HCT116 (cell line): ENCODE results near the gene CPED1. TPM values are rescaled to one million over a fixed set of nuclear protein-coding genes. Genes with fewer than 3 reads are reported as not detected.

Experiments used
- ATAC-seq: fragments of 200-7000 bp; cut with Tn5 transposase; 2 replicates; pipeline ENCODE4 v1.9.1; 2020; ENCODE audit warnings: mild to moderate bottlenecking, moderate library complexity
- BruUV-seq: library from RNA; stranded (reverse); fragments of 400-500 nt; replicated peaks from 2 replicates; lab custom pipeline; 2021; lab: Mats Ljungman, UMichigan
- CTCF ChIA-PET: fragments of 300-600 bp; sonication (Branson Sonifier 250); formaldehyde crosslinking; loops from one replicate; lab custom pipeline; 2021; ENCODE audit warnings: antibody characterized with exemption; lab: Charles Lee
- POLR2A ChIA-PET: fragments of 300-600, 350-600 bp; sonication (Branson Sonifier 250); formaldehyde crosslinking; loops from one replicate; lab custom pipeline; 2021; ENCODE audit warnings: antibody characterized with exemption; lab: Charles Lee
- RAD21 ChIA-PET, 2 experiments: fragments of 300-600 bp; sonication (Branson Sonifier 250); formaldehyde crosslinking; loops; one replicate each; lab custom pipeline; 2023; ENCODE audit warnings: low total read pairs in 2 of 2; ENCODE audit not compliant: uncharacterized antibody in 2 of 2, unreplicated experiment in 2 of 2, low non-redundant PET in 1 of 2; lab: Charles Lee
- DNase-seq: peaks from one replicate; pipeline ENCODE4 v3.0.0-alpha.2; 2010; ENCODE audit warnings: low read depth, low spot score
- H2AFZ ChIP-seq: fragments of 200-600 bp; shearing (Covaris generic), sonication (generic); 2 replicates; pipeline ENCODE4 v1.6.1; 2017; ENCODE audit warnings: low read depth, mixed run types, mixed read lengths, antibody characterized with exemption, low read length; ENCODE audit not compliant: poor library complexity, severe bottlenecking
- H3K27ac ChIP-seq: 2 replicates; pipeline ENCODE4 v1.5.1; 2012; ENCODE audit warnings: low read depth, low read length
- H3K27me3 ChIP-seq: fragments of 200-600 bp; sonication (generic); 2 replicates; pipeline ENCODE4 v1.6.1; 2016; ENCODE audit warnings: mixed run types, low read length, mixed read lengths; ENCODE audit not compliant: insufficient read depth
- H3K36me3 ChIP-seq, 2 experiments: fragments of 200-500 bp in 1 of 2; fragments of 200-600 bp in 1 of 2; sonication (Bioruptor generic) in 1 of 2; sonication (generic) in 1 of 2; 2 replicates each; pipeline versions ENCODE4 v1.5.1 to v1.6.1; 2014 to 2016; ENCODE audit warnings: low read length in 2 of 2, inconsistent platforms in 1 of 2, mixed read lengths in 1 of 2, mixed run types in 1 of 2; ENCODE audit not compliant: insufficient read depth in 2 of 2, control insufficient read depth in 1 of 2
- H3K4me1 ChIP-seq, 2 experiments: fragments of 200-600 bp in 1 of 2; sonication (generic) in 1 of 2; 2 replicates each; pipeline versions ENCODE4 v1.5.1 to v1.6.1; 2012 to 2017; ENCODE audit warnings: low read length in 2 of 2, inconsistent platforms in 1 of 2, mild to moderate bottlenecking in 1 of 2, mixed read lengths in 1 of 2, mixed run types in 1 of 2, moderate library complexity in 1 of 2; ENCODE audit not compliant: insufficient read depth in 2 of 2, control insufficient read depth in 1 of 2
- H3K4me2 ChIP-seq: fragments of 200-600 bp; sonication (generic); 2 replicates; pipeline ENCODE4 v1.6.1; 2017; ENCODE audit warnings: mixed run types, low read length, mixed read lengths
- H3K4me3 ChIP-seq, 2 experiments: fragments of 200-600 bp in 1 of 2; sonication (generic) in 1 of 2; replicated peaks in 1 of 2; 2 replicates each; pipeline ENCODE4 v1.5.1; 2011 to 2016; ENCODE audit warnings: low read length in 2 of 2, control low read depth in 1 of 2, low read depth in 1 of 2, mild to moderate bottlenecking in 1 of 2, mixed read lengths in 1 of 2, mixed run types in 1 of 2
- H3K79me2 ChIP-seq: fragments of 200-600 bp; sonication (generic); 2 replicates; pipeline ENCODE4 v1.6.1; 2017; ENCODE audit warnings: mild to moderate bottlenecking, mixed run types, low read length, moderate library complexity, mixed read lengths; ENCODE audit not compliant: insufficient read depth
- H3K9ac ChIP-seq: fragments of 200-600 bp; sonication (generic); 2 replicates; pipeline ENCODE4 v1.6.1; 2016; ENCODE audit warnings: low read length, mixed read lengths
- H3K9me2 ChIP-seq: fragments of 200-600 bp; sonication (generic), shearing (Covaris generic); 2 replicates; pipeline ENCODE4 v1.6.1; 2017; ENCODE audit warnings: mixed run types, mild to moderate bottlenecking, moderate library complexity; ENCODE audit not compliant: insufficient read depth
- H3K9me3 ChIP-seq, 2 experiments: fragments of 200-500 bp in 1 of 2; fragments of 200-600 bp in 1 of 2; sonication (Bioruptor generic) in 1 of 2; sonication (generic) in 1 of 2; 2 replicates each; pipeline ENCODE4 v1.6.1; 2014 to 2017; ENCODE audit warnings: low read length in 2 of 2, mixed read lengths in 2 of 2, inconsistent platforms in 1 of 2, low read depth in 1 of 2, mild to moderate bottlenecking in 1 of 2, mixed run types in 1 of 2, moderate library complexity in 1 of 2; ENCODE audit not compliant: control insufficient read depth in 1 of 2, insufficient read depth in 1 of 2
- H4K20me1 ChIP-seq: fragments of 200-600 bp; sonication (generic), shearing (Covaris generic); 2 replicates; pipeline ENCODE4 v1.6.1; 2017; ENCODE audit warnings: mixed run types, mild to moderate bottlenecking, moderate library complexity; ENCODE audit not compliant: insufficient read depth
- CBX3 ChIP-seq: IDR thresholded peaks from 2 replicates; pipeline ENCODE4 v1.6.1; 2012; ENCODE audit warnings: low read depth
- CEBPB ChIP-seq: IDR thresholded peaks from 2 replicates; pipeline ENCODE4 v1.6.1; 2012; ENCODE audit warnings: low read depth
- CTCF ChIP-seq, 3 experiments: fragments of 200-600 bp in 1 of 3; sonication (generic) in 1 of 3; IDR thresholded peaks in 2 of 3; conservative IDR thresholded peaks in 1 of 3; 2 replicates each; pipeline ENCODE4 v1.5.1; 2012 to 2017; ENCODE audit warnings: low read depth in 2 of 3, low read length in 2 of 3, antibody characterized with exemption in 1 of 3, borderline replicate concordance in 1 of 3, control low read depth in 1 of 3, mild to moderate bottlenecking in 1 of 3, mixed read lengths in 1 of 3, mixed run types in 1 of 3, moderate library complexity in 1 of 3; ENCODE audit not compliant: insufficient read depth in 1 of 3
- EGR1 ChIP-seq: IDR thresholded peaks from 2 replicates; pipeline ENCODE4 v1.6.1; 2012; ENCODE audit warnings: low read depth
- ELF1 ChIP-seq: IDR thresholded peaks from 2 replicates; pipeline ENCODE4 v1.6.1; 2012; ENCODE audit warnings: low read depth, borderline replicate concordance
- EZH2phosphoT487 ChIP-seq: fragments of 200-600 bp; IDR thresholded peaks from 2 replicates; pipeline ENCODE4 v1.6.1; 2018; ENCODE audit warnings: antibody characterized with exemption, borderline replicate concordance
- MAX ChIP-seq: IDR thresholded peaks from 2 replicates; pipeline ENCODE4 v1.6.1; 2012
- POLR2A ChIP-seq: IDR thresholded peaks from 2 replicates; pipeline ENCODE4 v1.7.0; 2011; ENCODE audit warnings: borderline replicate concordance; ENCODE audit not compliant: insufficient read depth, insufficient read length; ENCODE audit errors: extremely low read depth
- SIN3A ChIP-seq: IDR thresholded peaks from 2 replicates; pipeline ENCODE4 v1.6.1; 2012; ENCODE audit warnings: low read depth
- SP1 ChIP-seq: IDR thresholded peaks from 2 replicates; pipeline ENCODE4 v1.6.1; 2012; ENCODE audit warnings: low read depth
- SRF ChIP-seq: IDR thresholded peaks from 2 replicates; pipeline ENCODE4 v1.6.1; 2012; ENCODE audit warnings: low read depth
- YY1 ChIP-seq: IDR thresholded peaks from 2 replicates; pipeline ENCODE4 v1.6.1; 2011; ENCODE audit warnings: low read length, low read depth, moderate library complexity, mild to moderate bottlenecking; ENCODE audit not compliant: insufficient replicate concordance; ENCODE audit errors: extremely low read depth
- ZBTB33 ChIP-seq: IDR thresholded peaks from 2 replicates; pipeline ENCODE4 v1.6.1; 2011; ENCODE audit warnings: mild to moderate bottlenecking, low read length, moderate library complexity; ENCODE audit not compliant: insufficient replicate concordance; ENCODE audit errors: extremely low read depth
- ZFX ChIP-seq: fragments of 450-650 bp; IDR thresholded peaks from 2 replicates; pipeline ENCODE4 v1.6.1; 2017
- ZNF274 ChIP-seq: fragments of 200-500 bp; sonication (Bioruptor generic); IDR thresholded peaks from 2 replicates; pipeline ENCODE4 v1.6.1; 2014; ENCODE audit warnings: mild to moderate bottlenecking, low read depth, low read length, inconsistent platforms
- intact Hi-C: fragments of 100-400 bp; cut with micrococcal nuclease; formaldehyde crosslinking; loops from 2 replicates; pipeline ENCODE4 v1.10.0; 2022
- total RNA-seq: library from RNA; stranded (reverse); gene quantifications from one replicate; pipeline ENCODE4 v1.2.1, GENCODE V29; 2021; ENCODE audit not compliant: unreplicated experiment

The CPED1 gene
- total RNA-seq, 1 experiment from 2014 or later: 1.2 TPM

- H3K9me3 ChIP-seq: no peaks in the 10 kb centered on the region
- H3K9me2 ChIP-seq: no peaks in the 10 kb centered on the region
- ATAC-seq (no peak), DNase-seq (no peak)
- no peaks in the 10 kb centered on the region for H3K4me1 ChIP-seq
- BruUV-seq: no TSS peak
- no peaks in the 10 kb centered on the region for H3K79me2 ChIP-seq
- H2AFZ ChIP-seq: no peak overlapping the region
- intact Hi-C loops: no loop called here
- H3K4me2 ChIP-seq: no peak overlapping the region
- H3K27me3 ChIP-seq: no peaks in the 10 kb centered on the region
- no peak overlapping the region for H3K9ac ChIP-seq
- H3K4me3 ChIP-seq: no peak overlapping the region
- CTCF ChIA-PET: no interaction called here
- RAD21 ChIA-PET: no interaction called here
- POLR2A ChIA-PET: no interaction called here
- no peak overlapping the region for H3K27ac ChIP-seq
- no peak for TF ChIP-seq EGR1
- no peak for TF ChIP-seq YY1
- no peak for TF ChIP-seq ZNF274
- TF ChIP-seq ELF1: no peak
- no peak for TF ChIP-seq CEBPB
- TF ChIP-seq POLR2A: no peak
- TF ChIP-seq CBX3: no peak
- TF ChIP-seq MAX: no peak
- TF ChIP-seq ZFX: no peak
- TF ChIP-seq, all 23 proteins: peak for 0
- Histone ChIP-seq H4K20me1 (no peaks in the 10 kb centered on the region), H3K36me3 (no peaks in the 10 kb centered on the region)
Observed at GRCh38 chr7:121057878-121058277, 69.4 kb downstream of the CPED1 start.

GRCh38 chr7:121058975-121059374, 70.5 kb downstream of the CPED1 start:
- H3K36me3 ChIP-seq: no peaks in the 10 kb centered on the region
- no peak overlapping the region for H3K4me2 ChIP-seq
- H4K20me1 ChIP-seq: no peaks in the 10 kb centered on the region
- H3K4me3 ChIP-seq: no peak overlapping the region
- TF ChIP-seq CBX3 (no peak), EZH2phosphoT487 (no peak), MAX (no peak), CTCF (IDR thresholded peaks at IDR 0.05 in 2 of 3, conservative IDR thresholded peaks at IDR 0.05 in 1 of 3; ENCODE audit: borderline replicate concordance in 1 of 3, insufficient read depth in 1 of 3, low read depth in 2 of 3, low read length in 2 of 3) (no peak), YY1 (no peak), EGR1 (no peak), ZFX (no peak), SRF (no peak), SP1 (no peak), ZBTB33 (no peak), SIN3A (no peak), CEBPB (no peak)
- ChIA-PET RAD21 (no interaction called here), POLR2A (no interaction called here), CTCF (no interaction called here)
- H3K27ac ChIP-seq: no peak overlapping the region
- H2AFZ ChIP-seq: no peak overlapping the region
- intact Hi-C loops: no loop called here
- no peaks in the 10 kb centered on the region for H3K9me2 ChIP-seq
- no peaks in the 10 kb centered on the region for H3K79me2 ChIP-seq
- H3K9ac ChIP-seq: no peak overlapping the region
- H3K27me3 ChIP-seq: no peaks in the 10 kb centered on the region
- H3K9me3 ChIP-seq: no peaks in the 10 kb centered on the region
- H3K4me1 ChIP-seq: no peaks in the 10 kb centered on the region
- BruUV-seq: no TSS peak
- ATAC-seq: no peak
- DNase-seq: no peak
